ENCODE results near the gene RAB3GAP2.

Gene RAB3GAP2

GRCh38 chr1:220296981-220297380 lies 24.7 kb upstream of the RAB3GAP2 start:
- DNase-seq (ENCODE audit: low read depth, low spot score), result no peak
- TF ChIP-seq EZH2 (IDR thresholded peaks at IDR 0.05) (no peak), POLR2AphosphoS5 (IDR thresholded peaks at IDR 0.05; ENCODE audit: borderline replicate concordance, low read depth, low read length) (no peak), FOXP2 (optimal IDR thresholded peaks at IDR 0.05; ENCODE audit: control extremely low read depth, extremely low read length, insufficient read depth) (no peak)
- Histone ChIP-seq H3K36me3 (ENCODE audit: insufficient read depth, low read length) (no peaks in the 10 kb centered on the region), H3K27ac (no peak overlapping the region), H3K9ac (ENCODE audit: insufficient read length) (no peak overlapping the region), H3K9me3 (ENCODE audit: low read depth, low read length) (no peaks in the 10 kb centered on the region), H3K4me3 (no peak overlapping the region)

- TF ChIP-seq POLR2AphosphoS5 (IDR thresholded peaks at IDR 0.05; ENCODE audit: borderline replicate concordance, low read depth, low read length) (no peak), FOXP2 (optimal IDR thresholded peaks at IDR 0.05; ENCODE audit: control extremely low read depth, extremely low read length, insufficient read depth) (no peak), EZH2 (IDR thresholded peaks at IDR 0.05) (no peak)
- no peak overlapping the region for H3K9ac ChIP-seq (ENCODE audit: insufficient read length)
- H3K9me3 ChIP-seq (ENCODE audit: low read depth, low read length), result no peaks in the 10 kb centered on the region
- DNase-seq (ENCODE audit: low read depth, low spot score), result no peak
- no peak overlapping the region for H3K4me3 ChIP-seq
- no peak overlapping the region for H3K27ac ChIP-seq
- H3K36me3 ChIP-seq (ENCODE audit: insufficient read depth, low read length), result no peaks in the 10 kb centered on the region
Observed at GRCh38 chr1:220294846-220295301, 22.6 kb upstream of the RAB3GAP2 start.

GRCh38 chr1:220291580-220291979 lies 19.3 kb upstream of the RAB3GAP2 start:
- DNase-seq (ENCODE audit: low read depth, low spot score), result no peak
- no peak for TF ChIP-seq FOXP2 (optimal IDR thresholded peaks at IDR 0.05; ENCODE audit: control extremely low read depth, extremely low read length, insufficient read depth)
- TF ChIP-seq POLR2AphosphoS5 (IDR thresholded peaks at IDR 0.05; ENCODE audit: borderline replicate concordance, low read depth, low read length), result no peak
- TF ChIP-seq EZH2 (IDR thresholded peaks at IDR 0.05), result no peak
- Histone ChIP-seq H3K9me3 (ENCODE audit: low read depth, low read length) (no peaks in the 10 kb centered on the region), H3K27ac (no peak overlapping the region), H3K9ac (ENCODE audit: insufficient read length) (no peak overlapping the region), H3K4me3 (no peak overlapping the region), H3K36me3 (ENCODE audit: insufficient read depth, low read length) (no peaks in the 10 kb centered on the region)

GRCh38 chr1:220290140-220290761 lies 18.0 kb upstream of the RAB3GAP2 start:
- no peak overlapping the region for H3K27ac ChIP-seq
- no peak for DNase-seq (ENCODE audit: low read depth, low spot score)
- TF ChIP-seq FOXP2 (optimal IDR thresholded peaks at IDR 0.05; ENCODE audit: control extremely low read depth, extremely low read length, insufficient read depth), result no peak
- no peaks in the 10 kb centered on the region for H3K9me3 ChIP-seq (ENCODE audit: low read depth, low read length)
- H3K9ac ChIP-seq (ENCODE audit: insufficient read length), result no peak overlapping the region
- H3K36me3 ChIP-seq (ENCODE audit: insufficient read depth, low read length), result no peaks in the 10 kb centered on the region
- H3K4me3 ChIP-seq, result no peak overlapping the region

- TF ChIP-seq POLR2AphosphoS5 (IDR thresholded peaks at IDR 0.05; ENCODE audit: borderline replicate concordance, low read depth, low read length), result no peak
- TF ChIP-seq FOXP2 (optimal IDR thresholded peaks at IDR 0.05; ENCODE audit: control extremely low read depth, extremely low read length, insufficient read depth), result no peak
- no peak for TF ChIP-seq EZH2 (IDR thresholded peaks at IDR 0.05)
- Histone ChIP-seq H3K9me3 (ENCODE audit: low read depth, low read length) (no peaks in the 10 kb centered on the region), H3K4me3 (no peak overlapping the region), H3K27ac (no peak overlapping the region), H3K9ac (ENCODE audit: insufficient read length) (no peak overlapping the region), H3K36me3 (ENCODE audit: insufficient read depth, low read length) (no peaks in the 10 kb centered on the region)
- DNase-seq (ENCODE audit: low read depth, low spot score), result no peak
Observed at GRCh38 chr1:220287129-220287528, 14.9 kb upstream of the RAB3GAP2 start.

GRCh38 chr1:220283625-220284024 lies 11.4 kb upstream of the RAB3GAP2 start:
- TF ChIP-seq EZH2 (IDR thresholded peaks at IDR 0.05) (no peak), FOXP2 (optimal IDR thresholded peaks at IDR 0.05; ENCODE audit: control extremely low read depth, extremely low read length, insufficient read depth) (no peak), POLR2AphosphoS5 (IDR thresholded peaks at IDR 0.05; ENCODE audit: borderline replicate concordance, low read depth, low read length) (no peak)
- no peak overlapping the region for H3K9ac ChIP-seq (ENCODE audit: insufficient read length)
- H3K9me3 ChIP-seq (ENCODE audit: low read depth, low read length), result no peaks in the 10 kb centered on the region
- H3K36me3 ChIP-seq (ENCODE audit: insufficient read depth, low read length), result no peaks in the 10 kb centered on the region
- H3K4me3 ChIP-seq, result no peak overlapping the region
- no peak overlapping the region for H3K27ac ChIP-seq
- DNase-seq (ENCODE audit: low read depth, low spot score), result no peak

- no peak for DNase-seq (ENCODE audit: low read depth, low spot score)
- TF ChIP-seq FOXP2 (optimal IDR thresholded peaks at IDR 0.05; ENCODE audit: control extremely low read depth, extremely low read length, insufficient read depth) (no peak), EZH2 (IDR thresholded peaks at IDR 0.05) (no peak), POLR2AphosphoS5 (IDR thresholded peaks at IDR 0.05; ENCODE audit: borderline replicate concordance, low read depth, low read length) (no peak)
Observed at GRCh38 chr1:220281159-220281574, 8.9 kb upstream of the RAB3GAP2 start.

GRCh38 chr1:220280249-220280648 lies 8.0 kb upstream of the RAB3GAP2 start:
- H3K27ac ChIP-seq, result no peak overlapping the region
- H3K9me3 ChIP-seq (ENCODE audit: low read depth, low read length), result no peaks in the 10 kb centered on the region
- no peak overlapping the region for H3K4me3 ChIP-seq
- TF ChIP-seq POLR2AphosphoS5 (IDR thresholded peaks at IDR 0.05; ENCODE audit: borderline replicate concordance, low read depth, low read length) (no peak), EZH2 (IDR thresholded peaks at IDR 0.05) (no peak)
- H3K9ac ChIP-seq (ENCODE audit: insufficient read length), result no peak overlapping the region
- no peaks in the 10 kb centered on the region for H3K36me3 ChIP-seq (ENCODE audit: insufficient read depth, low read length)
- no peak for DNase-seq (ENCODE audit: low read depth, low spot score)

More at GRCh38 chr1:220281159-220281574, 8.9 kb upstream of the RAB3GAP2 start:
- H3K9me3 ChIP-seq (ENCODE audit: low read depth, low read length), result no peaks in the 10 kb centered on the region
- no peaks in the 10 kb centered on the region for H3K36me3 ChIP-seq (ENCODE audit: insufficient read depth, low read length)
- no peak overlapping the region for H3K9ac ChIP-seq (ENCODE audit: insufficient read length)
- no peak overlapping the region for H3K27ac ChIP-seq
- no peak overlapping the region for H3K4me3 ChIP-seq

- Histone ChIP-seq H3K9ac (ENCODE audit: insufficient read length) (no peak overlapping the region), H3K4me3 (no peak overlapping the region), H3K9me3 (ENCODE audit: low read depth, low read length) (no peaks in the 10 kb centered on the region), H3K27ac (no peak overlapping the region), H3K36me3 (ENCODE audit: insufficient read depth, low read length) (no peaks in the 10 kb centered on the region)
- TF ChIP-seq FOXP2 (optimal IDR thresholded peaks at IDR 0.05; ENCODE audit: control extremely low read depth, extremely low read length, insufficient read depth), result no peak
- no peak for TF ChIP-seq POLR2AphosphoS5 (IDR thresholded peaks at IDR 0.05; ENCODE audit: borderline replicate concordance, low read depth, low read length)
- TF ChIP-seq EZH2 (IDR thresholded peaks at IDR 0.05), result no peak
- DNase-seq (ENCODE audit: low read depth, low spot score), result no peak
Observed at GRCh38 chr1:220278991-220279390, 6.7 kb upstream of the RAB3GAP2 start.

Measured in SK-N-MC (cell line).